HL-60 (cell line): ENCODE data around the gene SNF8.

Experiments
- CTCF ChIP-seq: IDR thresholded peaks from one replicate; pipeline ENCODE4 v1.5.1; 2011; ENCODE audit warnings: low read length, control low read depth, inconsistent platforms; ENCODE audit not compliant: insufficient read depth
- GABPA ChIP-seq: IDR thresholded peaks from 2 replicates; pipeline ENCODE4 v1.6.1; 2012; ENCODE audit warnings: low read depth
- POLR2AphosphoS5 ChIP-seq: IDR thresholded peaks from 2 replicates; pipeline ENCODE4 v1.6.1; 2012; ENCODE audit warnings: low read depth

GRCh38 chr17:48882272-48882671, 62.4 kb downstream of the SNF8 start:
- no peak for TF ChIP-seq CTCF
- TF ChIP-seq POLR2AphosphoS5 = no peak
- TF ChIP-seq GABPA = no peak
